Measurements from ENCODE around the gene SCD5.

DNA sequence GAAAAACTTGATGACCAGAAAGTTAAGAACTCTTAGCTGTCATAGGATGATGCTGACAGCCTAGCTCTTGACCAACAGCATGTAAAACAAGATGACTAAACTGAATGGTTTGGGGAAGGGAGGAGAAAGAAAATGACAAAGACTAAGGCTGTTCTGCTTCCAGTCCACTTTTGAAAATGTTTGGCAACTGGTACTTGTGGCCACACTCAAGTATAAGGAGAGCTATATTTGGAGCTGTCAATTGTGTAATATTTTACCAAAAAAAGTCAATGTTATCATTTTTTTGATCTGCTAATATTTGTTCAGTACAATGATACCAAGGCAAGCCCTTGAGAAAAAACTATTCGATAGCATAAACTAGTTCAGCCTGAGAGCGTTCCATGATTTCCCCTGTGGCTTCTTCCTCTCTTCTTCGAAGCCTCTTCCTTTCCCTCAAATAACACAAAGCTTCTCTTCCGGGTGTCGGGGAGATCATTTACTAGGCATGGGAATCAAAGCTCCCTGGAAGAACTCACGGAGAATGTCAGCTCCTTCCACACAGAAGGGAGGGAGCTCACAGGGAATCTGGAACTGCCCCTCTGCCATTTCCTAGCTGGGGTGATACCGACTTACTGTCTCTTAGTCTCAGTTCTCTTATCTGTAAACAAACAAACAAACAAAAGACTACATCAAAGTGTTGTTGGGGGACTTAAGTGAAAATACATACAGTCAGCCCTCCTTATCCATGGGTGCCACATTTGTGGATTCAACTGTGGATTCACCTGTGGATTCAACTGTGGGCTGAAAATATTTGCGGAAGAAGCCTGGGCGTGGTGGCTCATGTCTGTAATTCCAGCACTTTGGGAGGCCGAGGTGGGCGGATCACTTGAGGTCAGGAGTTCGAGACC lies 82.6 kb downstream of the SCD5 start:
- no peak for TF ChIP-seq POLR2A (IDR thresholded peaks at IDR 0.05)
- TF ChIP-seq, protein P1, sequence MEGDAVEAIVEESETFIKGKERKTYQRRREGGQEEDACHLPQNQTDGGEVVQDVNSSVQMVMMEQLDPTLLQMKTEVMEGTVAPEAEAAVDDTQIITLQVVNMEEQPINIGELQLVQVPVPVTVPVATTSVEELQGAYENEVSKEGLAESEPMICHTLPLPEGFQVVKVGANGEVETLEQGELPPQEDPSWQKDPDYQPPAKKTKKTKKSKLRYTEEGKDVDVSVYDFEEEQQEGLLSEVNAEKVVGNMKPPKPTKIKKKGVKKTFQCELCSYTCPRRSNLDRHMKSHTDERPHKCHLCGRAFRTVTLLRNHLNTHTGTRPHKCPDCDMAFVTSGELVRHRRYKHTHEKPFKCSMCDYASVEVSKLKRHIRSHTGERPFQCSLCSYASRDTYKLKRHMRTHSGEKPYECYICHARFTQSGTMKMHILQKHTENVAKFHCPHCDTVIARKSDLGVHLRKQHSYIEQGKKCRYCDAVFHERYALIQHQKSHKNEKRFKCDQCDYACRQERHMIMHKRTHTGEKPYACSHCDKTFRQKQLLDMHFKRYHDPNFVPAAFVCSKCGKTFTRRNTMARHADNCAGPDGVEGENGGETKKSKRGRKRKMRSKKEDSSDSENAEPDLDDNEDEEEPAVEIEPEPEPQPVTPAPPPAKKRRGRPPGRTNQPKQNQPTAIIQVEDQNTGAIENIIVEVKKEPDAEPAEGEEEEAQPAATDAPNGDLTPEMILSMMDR (IDR thresholded peaks at IDR 0.05), result no peak

All from Peyer's patch (tissue), 4 donors.